NCI-H345 treated with DMSO at 0.1 percent for 48 hours (cell line): Measurements from ENCODE around the gene FGF21.
"Not testable (repeated sequence)": the region's sequence is repeated elsewhere in the genome, so short reads cannot be mapped to it uniquely, and the experiment has no call there.

ENCODE experiments used
- DNase-seq: peaks from one replicate; lab custom pipeline; 2025; ENCODE audit not compliant: unreplicated experiment; lab: John Stamatoyannopoulos, UW

FGF21 gene

GRCh38 chr19:48755084-48755641 lies at the start of gene FGF21:
TSS of gene FGF21 (plus strand) at chr19:48755524. CDS start at chr19:48756237, 713 bp downstream.
- no peak for DNase-seq

- DNase-seq: no peak
Observed at GRCh38 chr19:48708471-48708870, 46.9 kb upstream of the FGF21 start.

GRCh38 chr19:48711106-48711662 lies 44.1 kb upstream of the FGF21 start:
- no peak for DNase-seq

- no peak for DNase-seq
Observed at GRCh38 chr19:48713041-48713863, 42.1 kb upstream of the FGF21 start.

GRCh38 chr19:48713864-48714755 lies 41.2 kb upstream of the FGF21 start:
- peak; percentile 95 for DNase-seq

GRCh38 chr19:48714759-48715675 lies 40.3 kb upstream of the FGF21 start:
- DNase-seq: no peak

GRCh38 chr19:48715681-48716171 lies 39.6 kb upstream of the FGF21 start:
- DNase-seq: no peak

GRCh38 chr19:48716562-48717291 lies 38.6 kb upstream of the FGF21 start:
- no peak for DNase-seq

- not testable (repeated sequence) for DNase-seq
Observed at GRCh38 chr19:48718106-48718505, 37.2 kb upstream of the FGF21 start.

GRCh38 chr19:48718711-48719231 lies 36.6 kb upstream of the FGF21 start:
- no peak for DNase-seq

- DNase-seq: no peak
Observed at GRCh38 chr19:48719263-48720171, 35.8 kb upstream of the FGF21 start, which contains the start of gene MAMSTR. TSS of gene MAMSTR (minus strand) at chr19:48719725. CDS start at chr19:48719031, 694 bp downstream.

- no peak for DNase-seq
Observed at GRCh38 chr19:48720251-48720612, 35.1 kb upstream of the FGF21 start.

GRCh38 chr19:48720613-48721296 lies 34.6 kb upstream of the FGF21 start:
- peak; percentile 92 for DNase-seq

- DNase-seq: no peak
Observed at GRCh38 chr19:48722196-48722708, 33.1 kb upstream of the FGF21 start.

- DNase-seq: no peak
Observed at GRCh38 chr19:48724796-48725753, 30.2 kb upstream of the FGF21 start.

GRCh38 chr19:48726556-48726955 lies 28.8 kb upstream of the FGF21 start:
- DNase-seq: no peak
